NK-92 treated with Interleukin-12 subunit alpha and Interleukin-12 subunit beta, amount 100 ng/mL, for 24 hours (cell line): ENCODE results near the gene NAV2.
"Not testable (repeated sequence)": the region's sequence is repeated elsewhere in the genome, so short reads cannot be mapped to it uniquely, and the experiment has no call there.

Source experiments
- DNase-seq: peaks from one replicate; lab custom pipeline; 2025; lab: John Stamatoyannopoulos, UW

NAV2 gene

GRCh38 chr11:19953909-19954308 is 241.3 kb downstream of the NAV2 start:
- no peak for DNase-seq

GRCh38 chr11:19954899-19955298 is 242.3 kb downstream of the NAV2 start:
- no peak for DNase-seq

- DNase-seq: no peak
Measured at GRCh38 chr11:19955660-19956059, 243.0 kb downstream of the NAV2 start.

GRCh38 chr11:19956228-19956627 is 243.6 kb downstream of the NAV2 start:
- DNase-seq: no peak

- no peak for DNase-seq
Measured at GRCh38 chr11:19957294-19957943, 244.8 kb downstream of the NAV2 start.

GRCh38 chr11:19958204-19958603 is 245.6 kb downstream of the NAV2 start:
- no peak for DNase-seq

GRCh38 chr11:19959210-19959609 is 246.6 kb downstream of the NAV2 start:
- no peak for DNase-seq

GRCh38 chr11:19959648-19960059 is 247.0 kb downstream of the NAV2 start:
- no peak for DNase-seq

GRCh38 chr11:19960410-19960809 is 247.8 kb downstream of the NAV2 start:
- DNase-seq: not testable (repeated sequence)

GRCh38 chr11:19961225-19961624 is 248.6 kb downstream of the NAV2 start:
- no peak for DNase-seq

GRCh38 chr11:19962053-19962800 is 249.6 kb downstream of the NAV2 start:
- DNase-seq: no peak

GRCh38 chr11:19962801-19963175 is 250.2 kb downstream of the NAV2 start:
- no peak for DNase-seq

- no peak for DNase-seq
Measured at GRCh38 chr11:19963697-19964387, 251.2 kb downstream of the NAV2 start.

- no peak for DNase-seq
Measured at GRCh38 chr11:19966441-19966840, 253.8 kb downstream of the NAV2 start.

GRCh38 chr11:19966927-19967326 is 254.3 kb downstream of the NAV2 start:
- DNase-seq: no peak

- no peak for DNase-seq
Measured at GRCh38 chr11:19967787-19968186, 255.2 kb downstream of the NAV2 start.

GRCh38 chr11:19968860-19969259 is 256.2 kb downstream of the NAV2 start:
- DNase-seq: no peak

- DNase-seq: peak; percentile 36
Measured at GRCh38 chr11:19970944-19971343, 258.3 kb downstream of the NAV2 start.

GRCh38 chr11:19972091-19972490 is 259.5 kb downstream of the NAV2 start:
- no peak for DNase-seq

- DNase-seq: no peak
Measured at GRCh38 chr11:19972651-19973050, 260.0 kb downstream of the NAV2 start.

GRCh38 chr11:19973136-19973635 is 260.5 kb downstream of the NAV2 start:
- DNase-seq: no peak

- DNase-seq: no peak
Measured at GRCh38 chr11:19974886-19975285, 262.2 kb downstream of the NAV2 start.

GRCh38 chr11:19975414-19975990 is 262.9 kb downstream of the NAV2 start:
- no peak for DNase-seq
